HG03439 (cell line): ENCODE results near the gene BBS9.
"Not testable (repeated sequence)": the region's sequence is repeated elsewhere in the genome, so short reads cannot be mapped to it uniquely, and the experiment has no call there.

ENCODE experiments used
- ATAC-seq: cut with Tn5 transposase; IDR thresholded peaks from one replicate; pipeline ENCODE4 v1.9.1; 2021; ENCODE audit warnings: mild to moderate bottlenecking, moderate library complexity; ENCODE audit not compliant: unreplicated experiment

Gene BBS9

GRCh38 chr7:33271839-33272371, 142.5 kb downstream of the BBS9 start:
- not testable (repeated sequence) for ATAC-seq

DNA sequence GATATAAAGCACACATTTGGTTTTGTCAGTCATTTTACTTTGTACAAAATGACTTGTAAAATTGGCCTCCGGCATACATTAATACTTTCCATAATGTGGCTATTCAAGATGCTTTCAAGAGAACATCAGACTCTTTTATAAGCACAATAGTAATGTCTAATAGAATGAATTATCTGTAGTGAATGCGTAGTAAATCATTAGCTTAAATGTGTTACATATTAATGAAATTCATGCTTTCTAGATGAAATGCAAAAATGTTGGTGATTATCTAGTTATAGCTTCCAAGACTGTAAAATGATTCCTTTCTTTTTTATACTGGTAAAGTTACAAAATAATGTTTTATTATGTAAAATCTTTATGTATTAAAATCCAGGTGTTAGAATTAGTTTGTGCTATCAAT, 144.0 kb downstream of the BBS9 start:
- ATAC-seq = no peak

GRCh38 chr7:33276325-33276724, 147.0 kb downstream of the BBS9 start:
- ATAC-seq = no peak

DNA sequence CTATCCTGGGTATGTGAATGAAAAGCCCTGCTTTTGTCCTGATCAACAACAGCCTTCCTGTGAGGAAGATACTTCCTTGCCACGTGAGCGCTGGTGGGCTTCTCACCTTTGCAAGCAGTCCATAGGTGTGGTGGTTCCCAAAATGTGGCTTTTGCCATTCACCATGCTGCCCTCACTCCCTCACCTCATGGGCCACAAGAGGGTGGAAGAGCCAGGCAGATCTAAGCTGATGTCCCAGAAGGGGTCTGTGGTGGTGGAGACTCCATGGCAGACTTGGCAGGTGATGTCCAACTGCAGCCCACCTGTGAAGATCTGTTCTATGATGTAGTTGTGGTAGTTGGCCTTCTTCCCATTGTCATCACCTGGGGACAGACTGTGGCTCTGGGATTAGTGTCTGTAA, 147.4 kb downstream of the BBS9 start:
- ATAC-seq = no peak

GRCh38 chr7:33278095-33278494, 148.7 kb downstream of the BBS9 start:
- no peak for ATAC-seq

DNA sequence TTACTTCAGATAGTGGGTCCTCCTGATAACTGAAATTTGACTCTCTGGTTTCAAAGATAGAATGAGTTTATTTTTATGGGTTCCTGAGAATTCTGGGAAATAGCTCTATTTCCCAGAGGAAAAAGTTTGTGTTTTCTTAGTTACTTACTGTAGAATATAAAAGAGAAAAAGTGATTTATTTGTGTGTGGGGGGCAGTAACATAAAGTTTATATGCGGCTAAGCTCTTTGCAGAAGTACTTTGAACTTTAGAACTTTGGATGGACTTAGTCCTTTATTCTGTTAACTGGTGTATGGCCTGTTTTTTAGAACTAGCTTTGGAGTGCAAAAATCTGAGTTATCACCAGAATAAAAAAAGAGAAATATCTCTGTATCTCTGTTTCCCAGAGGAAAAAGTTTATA, 157.1 kb downstream of the BBS9 start:
- ATAC-seq = no peak

DNA sequence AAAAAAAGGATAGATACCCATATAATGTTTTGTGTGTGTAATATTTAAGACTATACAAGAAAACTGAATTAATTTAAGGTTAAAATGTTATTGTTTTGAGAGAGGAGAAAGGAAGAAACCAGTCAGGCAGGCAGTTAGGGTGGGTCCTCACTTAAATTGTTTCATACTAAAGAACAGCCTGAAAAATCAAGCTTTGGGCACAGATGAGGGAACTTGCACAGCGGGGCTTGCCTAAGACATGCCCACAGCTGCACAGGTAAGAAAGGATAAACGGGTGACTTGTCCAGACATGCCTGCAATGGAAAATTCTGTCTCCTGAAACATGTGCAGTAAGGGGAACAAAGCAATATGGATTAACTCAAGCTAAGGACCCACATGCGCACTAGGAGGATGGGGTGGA, 158.4 kb downstream of the BBS9 start:
- no peak for ATAC-seq

GRCh38 chr7:33298848-33299247, 169.5 kb downstream of the BBS9 start:
- ATAC-seq = no peak

GRCh38 chr7:33299425-33299824, 170.1 kb downstream of the BBS9 start:
- ATAC-seq = no peak

- no peak for ATAC-seq
Observed at GRCh38 chr7:33300131-33300530, 170.8 kb downstream of the BBS9 start.

DNA sequence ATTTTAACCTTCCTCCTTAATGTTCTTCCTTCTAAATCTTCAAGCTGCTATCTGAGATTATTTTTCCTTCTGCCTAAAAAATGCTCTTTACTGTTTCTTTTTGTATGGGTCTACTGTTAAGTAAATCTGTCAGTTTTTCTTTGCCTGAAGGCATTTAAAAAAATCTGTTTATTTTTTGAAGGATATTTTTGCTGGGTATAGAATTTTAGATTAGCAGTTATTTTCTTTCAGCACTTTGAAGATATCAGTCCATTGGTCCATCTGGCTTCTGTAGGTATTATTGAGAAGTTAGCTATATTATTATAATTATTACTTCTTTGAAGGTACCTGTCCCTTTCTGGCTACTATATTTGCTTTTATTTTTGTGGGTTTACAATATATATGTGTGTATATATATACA, 171.4 kb downstream of the BBS9 start:
- ATAC-seq = no peak

DNA sequence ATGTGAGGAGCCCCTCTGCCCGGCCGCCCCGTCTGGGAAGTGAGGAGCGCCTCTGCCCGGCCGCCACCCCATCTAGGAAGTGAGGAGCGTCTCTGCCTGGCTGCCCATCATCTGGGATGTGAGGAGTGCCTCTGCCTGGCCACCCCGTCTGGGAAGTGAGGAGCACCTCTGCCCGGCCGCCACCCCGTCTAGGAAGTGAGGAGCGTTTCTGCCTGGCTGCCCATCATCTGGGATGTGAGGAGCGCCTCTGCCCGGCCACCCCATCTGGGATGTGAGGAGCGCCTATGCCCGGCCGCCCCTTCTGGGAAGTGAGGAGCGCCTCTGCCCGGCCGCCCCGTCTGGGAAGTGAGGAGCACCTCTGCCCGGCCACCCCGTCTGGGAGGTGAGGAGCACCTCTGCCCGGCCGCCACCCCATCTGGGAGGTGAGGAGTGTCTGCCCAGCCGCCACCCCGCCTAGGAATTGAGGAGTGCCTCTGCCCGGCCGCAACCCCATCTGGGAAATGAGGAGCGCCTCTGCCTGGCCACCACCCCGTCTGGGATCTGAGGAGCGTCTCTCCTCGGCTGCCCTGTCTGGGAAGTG, 174.7 kb downstream of the BBS9 start:
- not testable (repeated sequence) for ATAC-seq

- no peak for ATAC-seq
Observed at GRCh38 chr7:33307205-33307604, 177.8 kb downstream of the BBS9 start.

DNA sequence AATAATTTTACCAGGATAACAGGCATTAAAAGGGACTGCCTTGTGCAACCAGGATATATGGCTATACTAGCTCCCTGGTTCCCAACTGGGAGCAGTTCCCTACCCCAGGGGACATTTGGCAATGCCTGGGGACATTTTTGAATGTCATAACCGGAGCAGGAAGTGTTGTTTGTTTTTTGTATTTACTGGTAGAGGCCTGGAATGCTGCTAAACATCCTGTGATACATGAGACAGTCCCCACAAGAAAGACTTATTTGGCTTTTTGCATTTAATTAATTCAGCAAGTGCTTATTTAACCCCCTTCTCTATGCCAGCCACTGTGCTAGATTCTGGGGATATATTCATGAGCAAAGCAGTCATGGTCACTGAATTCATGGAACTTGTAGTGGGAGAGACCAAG, 181.2 kb downstream of the BBS9 start:
- no peak for ATAC-seq

DNA sequence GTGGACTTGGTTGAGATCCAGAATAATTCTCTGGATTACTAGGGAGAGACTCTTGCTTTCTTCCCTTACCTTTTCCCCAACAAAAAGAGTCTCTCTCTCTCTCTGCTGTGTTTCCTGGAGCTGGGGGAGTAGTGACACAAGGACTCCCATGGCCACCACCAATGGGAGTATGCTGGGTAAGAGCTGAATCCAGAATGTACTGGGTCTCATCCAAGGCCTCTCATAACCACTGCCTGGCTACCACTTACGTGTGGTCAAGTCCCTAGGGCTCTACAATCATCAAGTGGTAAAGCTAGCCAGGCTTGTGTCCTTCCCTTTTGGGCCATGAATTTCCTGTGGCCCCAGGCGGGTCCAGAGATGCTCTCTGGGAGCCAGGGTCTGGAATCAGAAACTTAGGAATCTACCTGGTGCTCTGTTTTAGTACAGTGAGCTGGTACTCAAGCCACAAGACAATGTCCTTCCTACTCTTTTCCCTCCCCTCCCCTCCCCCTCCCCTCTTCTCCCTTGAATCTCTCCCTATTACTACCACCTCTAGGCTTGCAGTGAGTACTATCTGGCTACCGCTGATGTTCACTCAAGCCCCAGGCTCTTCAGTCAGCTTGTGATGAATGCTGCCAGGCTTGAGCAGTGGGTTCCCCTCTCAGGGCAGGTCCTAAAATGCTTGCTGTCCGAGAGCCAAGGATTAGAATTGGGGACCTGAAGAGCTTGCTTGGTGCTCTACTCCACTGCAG, 196.6 kb downstream of the BBS9 start:
- ATAC-seq = no peak

DNA sequence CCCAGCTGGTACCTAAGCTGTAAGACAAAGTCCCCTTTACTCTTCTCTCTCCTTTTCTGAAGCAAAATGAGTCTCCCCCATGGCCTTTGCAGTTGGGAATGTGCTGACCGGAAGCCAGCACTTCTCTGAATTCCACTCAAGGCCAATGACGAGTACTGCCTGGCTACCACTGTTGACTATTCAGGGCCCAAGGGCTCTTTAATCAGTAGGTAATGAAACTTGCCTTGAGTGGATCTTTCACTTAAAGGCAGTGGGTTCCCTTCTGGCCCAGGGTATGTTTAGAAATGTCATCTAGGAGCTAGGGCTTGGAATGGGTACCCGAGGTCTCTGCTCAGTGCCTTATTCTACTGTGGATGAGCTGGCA, 197.1 kb downstream of the BBS9 start:
- ATAC-seq = no peak

- ATAC-seq = no peak
Observed at GRCh38 chr7:33327427-33327826, 198.1 kb downstream of the BBS9 start.

- no peak for ATAC-seq
Observed at GRCh38 chr7:33334349-33334748, 205.0 kb downstream of the BBS9 start.

- no peak for ATAC-seq
Observed at GRCh38 chr7:33336820-33337219, 207.5 kb downstream of the BBS9 start.

DNA sequence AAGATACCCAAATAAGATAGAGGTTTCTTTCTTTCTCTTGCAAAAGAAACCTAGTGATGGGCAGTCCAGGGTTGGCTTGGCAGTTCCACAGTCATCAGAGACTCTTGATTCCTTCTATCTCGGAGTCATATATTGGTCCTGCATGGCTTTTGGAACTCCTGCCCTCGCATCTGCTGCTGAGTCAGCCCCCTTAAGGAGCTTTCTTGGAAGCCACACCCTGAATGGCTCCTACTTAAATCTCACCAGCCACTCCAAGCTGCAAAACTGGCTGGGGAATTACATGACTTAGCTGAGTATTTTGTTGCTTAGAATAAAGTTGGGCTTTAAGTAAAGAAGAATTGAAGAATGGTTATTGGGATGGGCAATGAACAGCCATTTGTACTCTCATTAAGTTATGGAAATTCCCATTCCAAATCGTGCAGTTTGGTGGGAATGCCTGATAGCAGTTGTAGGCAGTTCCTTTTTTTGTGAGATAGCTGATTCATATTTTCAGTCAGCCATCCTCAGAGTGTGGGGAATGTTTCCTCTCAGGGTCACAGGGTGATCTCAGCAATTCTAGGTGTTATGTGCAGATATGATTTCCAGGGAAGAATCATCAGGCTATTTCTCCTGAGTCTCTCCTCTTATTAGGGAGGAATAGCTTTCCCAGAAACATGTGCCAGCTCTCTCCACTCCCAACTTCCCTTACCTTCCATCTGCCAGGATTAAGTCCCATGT, 209.9 kb downstream of the BBS9 start:
- no peak for ATAC-seq

GRCh38 chr7:33346055-33346454, 216.7 kb downstream of the BBS9 start:
- ATAC-seq = no peak

- no peak for ATAC-seq
Observed at GRCh38 chr7:33350577-33350976, 221.2 kb downstream of the BBS9 start.
